Neural cell (in vitro differentiated cells): Measurements from ENCODE around the gene OGFOD1. TPM values are rescaled to one million over a fixed set of nuclear protein-coding genes. Genes with fewer than 3 reads are reported as not detected.

Experiments used
- H2AFZ ChIP-seq: fragments of 200-600, 300-800 bp; sonication (generic), shearing (Covaris generic); 2 replicates; pipeline ENCODE4 v1.6.0; 2014; ENCODE audit warnings: low read depth, mild to moderate bottlenecking, antibody characterized with exemption, low read length, moderate library complexity
- H3F3A ChIP-seq: fragments of 200-600 bp; shearing (Covaris generic); 2 replicates; pipeline ENCODE4 v1.6.1; 2016; ENCODE audit warnings: mild to moderate bottlenecking, moderate library complexity, mixed read lengths, antibody characterized with exemption, low read length; ENCODE audit not compliant: insufficient read depth, poor library complexity, severe bottlenecking
- H3K27ac ChIP-seq: fragments of 200-600, 300-800 bp; sonication (generic), shearing (Covaris generic); 2 replicates; pipeline ENCODE4 v1.5.1; 2014; ENCODE audit warnings: mild to moderate bottlenecking, low read length, moderate library complexity
- H3K27me3 ChIP-seq: fragments of 300-800, 200-600 bp; sonication (generic), shearing (Covaris generic); 2 replicates; pipeline ENCODE4 v1.6.0; 2014; ENCODE audit warnings: mild to moderate bottlenecking, low read depth, low read length, moderate library complexity; ENCODE audit not compliant: insufficient read depth
- H3K36me3 ChIP-seq: fragments of 300-800, 200-600 bp; sonication (generic), shearing (Covaris generic); 2 replicates; pipeline ENCODE4 v1.5.1; 2014; ENCODE audit warnings: mild to moderate bottlenecking, antibody characterized with exemption, low read length, moderate library complexity; ENCODE audit not compliant: insufficient read depth
- H3K4me2 ChIP-seq: fragments of 300-800, 200-600 bp; sonication (generic), shearing (Covaris generic); 2 replicates; pipeline ENCODE4 v1.6.0; 2014; ENCODE audit warnings: mild to moderate bottlenecking, low read length
- H3K4me3 ChIP-seq: fragments of 300-800, 200-600 bp; sonication (generic), shearing (Covaris generic); 2 replicates; pipeline ENCODE4 v1.5.1; 2014; ENCODE audit warnings: mild to moderate bottlenecking, low read length, moderate library complexity
- H3K79me2 ChIP-seq: fragments of 200-600 bp; shearing (Covaris generic); replicated peaks from 2 replicates; pipeline ENCODE4 v1.6.0; 2014; ENCODE audit warnings: mild to moderate bottlenecking, low read length, moderate library complexity; ENCODE audit not compliant: insufficient read depth
- H3K9ac ChIP-seq: fragments of 300-800, 200-600 bp; sonication (generic), shearing (Covaris generic); 2 replicates; pipeline ENCODE4 v1.6.1; 2016; ENCODE audit warnings: mild to moderate bottlenecking, low read length, mixed read lengths
- H3K9me2 ChIP-seq: fragments of 200-600 bp; shearing (Covaris generic); 2 replicates; pipeline ENCODE4 v1.6.1; 2016; ENCODE audit warnings: mild to moderate bottlenecking, low read length, mixed read lengths; ENCODE audit not compliant: insufficient read depth
- H3K9me3 ChIP-seq: fragments of 200-600, 300-800 bp; sonication (generic), shearing (Covaris generic); 2 replicates; pipeline ENCODE4 v1.6.1; 2016; ENCODE audit warnings: mild to moderate bottlenecking, mixed run types, low read length, moderate library complexity, mixed read lengths
- H4K20me1 ChIP-seq: fragments of 200-600 bp; shearing (Covaris generic); 2 replicates; pipeline ENCODE4 v1.6.1; 2016; ENCODE audit warnings: mild to moderate bottlenecking, mixed run types; ENCODE audit not compliant: insufficient read depth
- EP300 ChIP-seq: fragments of 450-650 bp; conservative IDR thresholded peaks from 2 replicates; pipeline ENCODE4 v1.6.1; 2014; ENCODE audit warnings: antibody characterized with exemption, mild to moderate bottlenecking, moderate library complexity; ENCODE audit not compliant: poor library complexity, severe bottlenecking
- EZH2 ChIP-seq: fragments of 200-600, 300-800 bp; shearing (Covaris generic), sonication (generic); IDR thresholded peaks from 2 replicates; pipeline ENCODE4 v1.6.1; 2014; ENCODE audit warnings: antibody characterized with exemption, low read length, borderline replicate concordance, mild to moderate bottlenecking; ENCODE audit not compliant: insufficient read depth, poor library complexity, severe bottlenecking
- MXI1 ChIP-seq: fragments of 450-650 bp; conservative IDR thresholded peaks from 2 replicates; pipeline ENCODE4 v1.6.1; 2014; ENCODE audit warnings: antibody characterized with exemption, mild to moderate bottlenecking; ENCODE audit not compliant: poor library complexity, severe bottlenecking
- POLR2AphosphoS5 ChIP-seq: IDR thresholded peaks from 2 replicates; pipeline ENCODE4 v1.6.1; 2012
- RAD21 ChIP-seq: fragments of 450-650 bp; conservative IDR thresholded peaks from 2 replicates; pipeline ENCODE4 v1.6.1; 2014; ENCODE audit warnings: antibody characterized with exemption, mild to moderate bottlenecking, moderate library complexity
- REST ChIP-seq: IDR thresholded peaks from 2 replicates; pipeline ENCODE4 v1.6.1; 2012; ENCODE audit warnings: borderline replicate concordance
- SMC3 ChIP-seq: fragments of 450-650 bp; conservative IDR thresholded peaks from 2 replicates; pipeline ENCODE4 v1.6.1; 2014; ENCODE audit warnings: antibody characterized with exemption, mild to moderate bottlenecking, moderate library complexity; ENCODE audit not compliant: poor library complexity
- TAF1 ChIP-seq: IDR thresholded peaks from 2 replicates; pipeline ENCODE4 v1.6.1; 2012; ENCODE audit warnings: low read depth
- polyA plus RNA-seq: library from polyadenylated mRNA; depleted of rRNA; stranded (reverse); fragments of >200 nt; gene quantifications from 2 replicates; pipeline ENCODE4 v1.2.3, GENCODE V29; 2014
- TF ChIP-seq, protein P1 (sequence below): fragments of 450-650 bp; IDR thresholded peaks from 2 replicates; pipeline ENCODE4 v1.5.1; 2014; ENCODE audit warnings: antibody characterized with exemption, mild to moderate bottlenecking, moderate library complexity; ENCODE audit not compliant: poor library complexity, severe bottlenecking

Gene OGFOD1
- polyA plus RNA-seq, 1 donor from 2014 or later = 35.6 TPM

GRCh38 chr16:56475201-56475600 is 23.8 kb downstream of the OGFOD1 start:
- H2AFZ ChIP-seq = no peak overlapping the region
- no peaks in the 10 kb centered on the region for H3F3A ChIP-seq
- no peaks in the 10 kb centered on the region for H3K79me2 ChIP-seq
- H4K20me1 ChIP-seq = no peaks in the 10 kb centered on the region
- no peaks in the 10 kb centered on the region for H3K9me2 ChIP-seq
- H3K4me3 ChIP-seq = no peak overlapping the region
- H3K9me3 ChIP-seq = no peaks in the 10 kb centered on the region
- H3K9ac ChIP-seq = no peak overlapping the region
- H3K27me3 ChIP-seq = no peaks in the 10 kb centered on the region
- H3K36me3 ChIP-seq = peaks cover 9% of the 10 kb centered on the region
- no peak overlapping the region for H3K27ac ChIP-seq
- no peak overlapping the region for H3K4me2 ChIP-seq
- TF ChIP-seq SMC3 = no peak
- peak; percentile 23 for TF ChIP-seq POLR2AphosphoS5

DNA sequence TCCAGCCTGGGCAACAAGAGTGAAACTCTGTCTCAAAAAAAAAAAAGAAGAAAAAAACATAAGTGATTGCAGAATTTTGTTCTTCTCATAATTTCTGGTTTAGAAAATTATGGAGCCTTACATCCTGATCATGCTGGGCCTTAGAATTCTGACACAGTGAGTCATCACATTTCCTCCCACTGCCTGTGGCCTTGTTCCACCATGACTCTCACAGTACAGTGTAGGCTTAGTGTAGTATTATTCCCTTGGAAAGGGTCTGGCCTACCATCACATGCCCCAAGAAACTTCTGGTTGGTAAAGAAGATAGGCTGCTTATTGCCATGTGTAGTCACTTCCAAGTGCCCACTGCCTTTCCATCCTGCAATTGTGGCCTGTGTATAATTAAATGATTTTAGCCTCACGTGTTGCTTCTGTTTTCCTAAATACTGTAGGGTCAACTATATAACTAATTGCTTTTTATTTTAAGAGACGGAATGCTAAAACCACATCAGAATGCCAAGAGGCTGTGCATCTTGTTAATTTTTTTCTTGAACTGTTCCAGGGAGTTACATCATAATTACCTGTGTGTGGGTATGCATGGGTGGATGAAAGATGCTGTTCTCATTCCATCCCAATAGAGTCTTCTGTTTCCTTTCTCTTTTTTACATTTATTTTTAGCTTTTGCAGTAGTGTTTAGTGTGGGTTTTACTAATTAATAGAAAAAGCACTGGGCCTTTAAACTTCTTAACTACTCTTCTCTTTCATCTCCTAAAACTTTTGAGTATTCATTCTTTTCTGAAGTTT is 25.9 kb downstream of the OGFOD1 start:
- H3K27ac ChIP-seq = no peak overlapping the region
- peaks cover 6% of the 10 kb centered on the region for H3K36me3 ChIP-seq
- no peak overlapping the region for H2AFZ ChIP-seq
- H3K79me2 ChIP-seq = no peaks in the 10 kb centered on the region
- no peak overlapping the region for H3K4me3 ChIP-seq
- TF ChIP-seq RAD21 (no peak), MXI1 (no peak), EZH2 (no peak), SMC3 (no peak), POLR2AphosphoS5 (no peak), EP300 (no peak), TAF1 (no peak), REST (no peak)
- TF ChIP-seq, protein P1, sequence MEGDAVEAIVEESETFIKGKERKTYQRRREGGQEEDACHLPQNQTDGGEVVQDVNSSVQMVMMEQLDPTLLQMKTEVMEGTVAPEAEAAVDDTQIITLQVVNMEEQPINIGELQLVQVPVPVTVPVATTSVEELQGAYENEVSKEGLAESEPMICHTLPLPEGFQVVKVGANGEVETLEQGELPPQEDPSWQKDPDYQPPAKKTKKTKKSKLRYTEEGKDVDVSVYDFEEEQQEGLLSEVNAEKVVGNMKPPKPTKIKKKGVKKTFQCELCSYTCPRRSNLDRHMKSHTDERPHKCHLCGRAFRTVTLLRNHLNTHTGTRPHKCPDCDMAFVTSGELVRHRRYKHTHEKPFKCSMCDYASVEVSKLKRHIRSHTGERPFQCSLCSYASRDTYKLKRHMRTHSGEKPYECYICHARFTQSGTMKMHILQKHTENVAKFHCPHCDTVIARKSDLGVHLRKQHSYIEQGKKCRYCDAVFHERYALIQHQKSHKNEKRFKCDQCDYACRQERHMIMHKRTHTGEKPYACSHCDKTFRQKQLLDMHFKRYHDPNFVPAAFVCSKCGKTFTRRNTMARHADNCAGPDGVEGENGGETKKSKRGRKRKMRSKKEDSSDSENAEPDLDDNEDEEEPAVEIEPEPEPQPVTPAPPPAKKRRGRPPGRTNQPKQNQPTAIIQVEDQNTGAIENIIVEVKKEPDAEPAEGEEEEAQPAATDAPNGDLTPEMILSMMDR = no peak
- H3K27me3 ChIP-seq = no peaks in the 10 kb centered on the region
- no peaks in the 10 kb centered on the region for H3F3A ChIP-seq
- H4K20me1 ChIP-seq = no peaks in the 10 kb centered on the region
- H3K4me2 ChIP-seq = no peak overlapping the region
- no peaks in the 10 kb centered on the region for H3K9me3 ChIP-seq
- H3K9me2 ChIP-seq = no peaks in the 10 kb centered on the region
- no peak overlapping the region for H3K9ac ChIP-seq
